ENCODE results near the gene MYO7B.

Gene MYO7B

GRCh38 chr2:127551221-127551930 is 15.9 kb downstream of the MYO7B start:
- H3K36me3 Mint-ChIP-seq (ENCODE audit: low read depth): no peaks in the 10 kb centered on the region
- H3K27me3 Mint-ChIP-seq: peaks cover 9% of the 10 kb centered on the region
- H3K4me3 Mint-ChIP-seq: no peak overlapping the region
- no peaks in the 10 kb centered on the region for H3K4me1 Mint-ChIP-seq (ENCODE audit: low read depth)
- intact Hi-C loops (cut with micrococcal nuclease): no loop called here
- H3K27ac Mint-ChIP-seq: no peak overlapping the region
- peaks cover 1% of the 10 kb centered on the region for H3K9me3 Mint-ChIP-seq

GRCh38 chr2:127552336-127552735 is 16.9 kb downstream of the MYO7B start:
- Mint-ChIP-seq H3K27ac (no peak overlapping the region), H3K4me1 (ENCODE audit: low read depth) (no peaks in the 10 kb centered on the region), H3K36me3 (ENCODE audit: low read depth) (no peaks in the 10 kb centered on the region), H3K9me3 (peaks cover 11% of the 10 kb centered on the region), H3K27me3 (peaks cover 11% of the 10 kb centered on the region), H3K4me3 (no peak overlapping the region)
- intact Hi-C loops (cut with micrococcal nuclease): no loop called here

- no peak overlapping the region for H3K27ac Mint-ChIP-seq
- no peaks in the 10 kb centered on the region for H3K4me1 Mint-ChIP-seq (ENCODE audit: low read depth)
- intact Hi-C loops (cut with micrococcal nuclease): no loop called here
- no peak overlapping the region for H3K4me3 Mint-ChIP-seq
- peaks cover 11% of the 10 kb centered on the region for H3K27me3 Mint-ChIP-seq
- no peaks in the 10 kb centered on the region for H3K36me3 Mint-ChIP-seq (ENCODE audit: low read depth)
- peaks cover 11% of the 10 kb centered on the region for H3K9me3 Mint-ChIP-seq
These were observed 17.4 kb downstream of the MYO7B start for GRCh38 chr2:127552846-127553245.

- H3K36me3 Mint-ChIP-seq (ENCODE audit: low read depth): no peaks in the 10 kb centered on the region
- H3K27ac Mint-ChIP-seq: no peak overlapping the region
- no peak overlapping the region for H3K4me3 Mint-ChIP-seq
- peaks cover 35% of the 10 kb centered on the region for H3K4me1 Mint-ChIP-seq (ENCODE audit: low read depth)
- peaks cover 23% of the 10 kb centered on the region for H3K9me3 Mint-ChIP-seq
- peaks cover 8% of the 10 kb centered on the region for H3K27me3 Mint-ChIP-seq
- intact Hi-C loops (cut with micrococcal nuclease): no loop called here
These were observed 23.4 kb downstream of the MYO7B start for GRCh38 chr2:127558911-127559310.

- no peak overlapping the region for H3K4me3 Mint-ChIP-seq
These were observed 24.0 kb downstream of the MYO7B start for GRCh38 chr2:127559454-127559853.

GRCh38 chr2:127560201-127560930 is 24.9 kb downstream of the MYO7B start:
- Mint-ChIP-seq H3K27ac (no peak overlapping the region), H3K27me3 (peaks cover 5% of the 10 kb centered on the region), H3K4me3 (no peak overlapping the region), H3K9me3 (peaks cover 23% of the 10 kb centered on the region), H3K4me1 (ENCODE audit: low read depth) (peaks cover 50% of the 10 kb centered on the region), H3K36me3 (ENCODE audit: low read depth) (no peaks in the 10 kb centered on the region)
- intact Hi-C loops (cut with micrococcal nuclease): loop anchor here (5.0 kb wide), 1 partner anchor 33 kb away; the partner anchor contains the start of gene IWS1

More at GRCh38 chr2:127559454-127559853, 24.0 kb downstream of the MYO7B start:
- Mint-ChIP-seq H3K27me3 (peaks cover 8% of the 10 kb centered on the region), H3K4me1 (ENCODE audit: low read depth) (peaks cover 41% of the 10 kb centered on the region), H3K9me3 (peaks cover 23% of the 10 kb centered on the region), H3K27ac (no peak overlapping the region), H3K36me3 (ENCODE audit: low read depth) (no peaks in the 10 kb centered on the region)
- intact Hi-C loops (cut with micrococcal nuclease): no loop called here

GRCh38 chr2:127560931-127561280 is 25.4 kb downstream of the MYO7B start:
- H3K9me3 Mint-ChIP-seq: peaks cover 23% of the 10 kb centered on the region
- H3K4me3 Mint-ChIP-seq: no peak overlapping the region
- no peaks in the 10 kb centered on the region for H3K36me3 Mint-ChIP-seq (ENCODE audit: low read depth)
- H3K4me1 Mint-ChIP-seq (ENCODE audit: low read depth): peaks cover 53% of the 10 kb centered on the region
- no peak overlapping the region for H3K27ac Mint-ChIP-seq
- intact Hi-C loops (cut with micrococcal nuclease): loop anchor here (5.0 kb wide), 1 partner anchor 34 kb away; the partner anchor contains the start of gene IWS1
- H3K27me3 Mint-ChIP-seq: peaks cover 5% of the 10 kb centered on the region

GRCh38 chr2:127561371-127561770 is 25.9 kb downstream of the MYO7B start:
- Mint-ChIP-seq H3K4me3 (no peak overlapping the region), H3K36me3 (ENCODE audit: low read depth) (no peaks in the 10 kb centered on the region), H3K4me1 (ENCODE audit: low read depth) (peaks cover 53% of the 10 kb centered on the region), H3K9me3 (peaks cover 22% of the 10 kb centered on the region), H3K27me3 (peaks cover 5% of the 10 kb centered on the region), H3K27ac (no peak overlapping the region)
- intact Hi-C loops (cut with micrococcal nuclease): loop anchor here (5.0 kb wide), 1 partner anchor 34 kb away; the partner anchor contains the start of gene IWS1

- intact Hi-C loops (cut with micrococcal nuclease): loop anchor here (5.0 kb wide), 1 partner anchor 36 kb away; the partner anchor contains the start of gene IWS1
- Mint-ChIP-seq H3K27me3 (no peaks in the 10 kb centered on the region), H3K4me1 (ENCODE audit: low read depth) (peaks cover 58% of the 10 kb centered on the region), H3K9me3 (peaks cover 11% of the 10 kb centered on the region), H3K36me3 (ENCODE audit: low read depth) (no peaks in the 10 kb centered on the region), H3K4me3 (no peak overlapping the region), H3K27ac (peak overlapping the region; percentile 4)
These were observed 27.5 kb downstream of the MYO7B start for GRCh38 chr2:127562936-127563335.

GRCh38 chr2:127563458-127564428 is 28.3 kb downstream of the MYO7B start:
- H3K36me3 Mint-ChIP-seq (ENCODE audit: low read depth): no peaks in the 10 kb centered on the region
- no peak overlapping the region for H3K4me3 Mint-ChIP-seq

GRCh38 chr2:127564429-127565260 is 29.2 kb downstream of the MYO7B start:
- no peaks in the 10 kb centered on the region for H3K36me3 Mint-ChIP-seq (ENCODE audit: low read depth)
- peaks cover 11% of the 10 kb centered on the region for H3K9me3 Mint-ChIP-seq
- H3K4me3 Mint-ChIP-seq: no peak overlapping the region
- H3K27me3 Mint-ChIP-seq: no peaks in the 10 kb centered on the region
- H3K27ac Mint-ChIP-seq: no peak overlapping the region
- H3K4me1 Mint-ChIP-seq (ENCODE audit: low read depth): peaks cover 54% of the 10 kb centered on the region
- intact Hi-C loops (cut with micrococcal nuclease): loop anchor here (5.0 kb wide), 1 partner anchor 37 kb away; the partner anchor contains the start of gene IWS1

More at GRCh38 chr2:127563458-127564428, 28.3 kb downstream of the MYO7B start:
- Mint-ChIP-seq H3K9me3 (peaks cover 11% of the 10 kb centered on the region), H3K4me1 (ENCODE audit: low read depth) (peaks cover 58% of the 10 kb centered on the region), H3K27me3 (no peaks in the 10 kb centered on the region), H3K27ac (peak overlapping the region; percentile 23)
- intact Hi-C loops (cut with micrococcal nuclease): loop anchor here (5.0 kb wide), 1 partner anchor 36 kb away; the partner anchor contains the start of gene IWS1

GRCh38 chr2:127565261-127566138 is 30.0 kb downstream of the MYO7B start:
- Mint-ChIP-seq H3K27ac (no peak overlapping the region), H3K27me3 (no peaks in the 10 kb centered on the region), H3K9me3 (peaks cover 11% of the 10 kb centered on the region), H3K4me3 (no peak overlapping the region), H3K36me3 (ENCODE audit: low read depth) (no peaks in the 10 kb centered on the region), H3K4me1 (ENCODE audit: low read depth) (peaks cover 45% of the 10 kb centered on the region)
- intact Hi-C loops (cut with micrococcal nuclease): no loop called here
